SU-DHL-6 (cell line): ENCODE measurements around the gene ZFHX3.

Source experiments
- CTCF ChIP-seq: fragments of 200-600 bp; sonication (generic); IDR thresholded peaks from one replicate; pipeline ENCODE4 v1.5.1; 2017; ENCODE audit warnings: antibody characterized with exemption, mild to moderate bottlenecking, low read length, moderate library complexity; ENCODE audit not compliant: insufficient read depth, poor library complexity, severe bottlenecking
- EZH2phosphoT487 ChIP-seq: fragments of 200-600 bp; sonication (generic), shearing (Covaris generic); conservative IDR thresholded peaks from 2 replicates; pipeline ENCODE4 v1.6.1; 2018; ENCODE audit warnings: mild to moderate bottlenecking, antibody characterized with exemption, low read length, moderate library complexity, mixed read lengths

- TF ChIP-seq CTCF (no peak), EZH2phosphoT487 (no peak)
Observed at GRCh38 chr16:72797621-72798020, 250.3 kb downstream of the ZFHX3 start.
